CD14-positive monocyte (primary cell): ENCODE data around the gene SART1. TPM values are rescaled to one million over a fixed set of nuclear protein-coding genes. Genes with fewer than 3 reads are reported as not detected.

ENCODE experiments used
- DNase-seq, 3 donors: peaks; one replicate each; pipeline ENCODE4 v3.0.0-alpha.2; 2011 to 2022
- H2AFZ ChIP-seq: 2 replicates; pipeline ENCODE4 v1.6.0; 2012; ENCODE audit warnings: mild to moderate bottlenecking, low read depth, low read length, inconsistent platforms; ENCODE audit not compliant: insufficient read depth, poor library complexity, severe bottlenecking
- H3K27ac ChIP-seq, 2 donors: 1 replicate in 1 of 2; 2 replicates in 1 of 2; pipeline ENCODE4 v1.5.1; 2012 to 2013; ENCODE audit warnings: low read length in 2 of 2, control low read depth in 1 of 2, inconsistent platforms in 1 of 2, low read depth in 1 of 2, mild to moderate bottlenecking in 1 of 2
- H3K27me3 ChIP-seq, 2 donors: one replicate each; pipeline versions ENCODE4 v1.6.0 to v1.6.1; 2011 to 2013; ENCODE audit warnings: low read length in 2 of 2; ENCODE audit not compliant: control insufficient read depth in 2 of 2, insufficient read depth in 2 of 2
- H3K36me3 ChIP-seq, 2 donors: replicated peaks in 1 of 2; 1 replicate in 1 of 2; 2 replicates in 1 of 2; pipeline versions ENCODE4 v1.5.1 to v1.6.1; 2012 to 2013; ENCODE audit warnings: low read length in 2 of 2, control low read depth in 1 of 2, inconsistent platforms in 1 of 2, mild to moderate bottlenecking in 1 of 2; ENCODE audit not compliant: insufficient read depth in 2 of 2, control insufficient read depth in 1 of 2
- H3K4me1 ChIP-seq, 2 donors: 1 replicate in 1 of 2; 2 replicates in 1 of 2; pipeline versions ENCODE4 v1.5.1 to v1.6.1; 2012 to 2013; ENCODE audit warnings: low read length in 2 of 2, control low read depth in 1 of 2, inconsistent platforms in 1 of 2, mild to moderate bottlenecking in 1 of 2, moderate library complexity in 1 of 2; ENCODE audit not compliant: insufficient read depth in 2 of 2, control insufficient read depth in 1 of 2
- H3K4me2 ChIP-seq: replicated peaks from 2 replicates; pipeline ENCODE3; 2012; ENCODE audit warnings: low read length, moderate library complexity, mild to moderate bottlenecking; ENCODE audit not compliant: poor library complexity, severe bottlenecking; ENCODE audit errors: extremely low read depth
- H3K4me3 ChIP-seq, 3 experiments: fragments of 200-600 bp in 1 of 3; sonication (generic) in 1 of 3; replicated peaks in 1 of 3; 1 replicate in 2 of 3; 2 replicates in 1 of 3; pipeline ENCODE4 v1.5.1; 2011 to 2013; ENCODE audit warnings: low read length in 3 of 3, mild to moderate bottlenecking in 3 of 3, control low read depth in 2 of 3, low read depth in 2 of 3, inconsistent platforms in 1 of 3, moderate library complexity in 1 of 3
- H3K79me2 ChIP-seq: 2 replicates; pipeline ENCODE4 v1.6.0; 2012; ENCODE audit warnings: mild to moderate bottlenecking, control low read depth, inconsistent platforms, low read length, moderate library complexity; ENCODE audit not compliant: insufficient read depth
- H3K9ac ChIP-seq: 2 replicates; pipeline ENCODE4 v1.6.0; 2017; ENCODE audit warnings: low read length, mild to moderate bottlenecking; ENCODE audit not compliant: insufficient read depth, poor library complexity, severe bottlenecking
- H3K9me3 ChIP-seq, 2 donors: replicated peaks in 1 of 2; 1 replicate in 1 of 2; 2 replicates in 1 of 2; pipeline versions ENCODE4 v1.5.1 to v1.6.1; 2012 to 2013; ENCODE audit warnings: low read length in 2 of 2, control low read depth in 1 of 2; ENCODE audit not compliant: control insufficient read depth in 1 of 2, insufficient read depth in 1 of 2
- H4K20me1 ChIP-seq: 2 replicates; pipeline ENCODE4 v1.6.0; 2012; ENCODE audit warnings: mild to moderate bottlenecking, low read length, control low read depth, moderate library complexity; ENCODE audit not compliant: insufficient read depth
- H3K27ac Mint-ChIP-seq, 7 donors: one replicate each; pipeline ENCODE4 v1.8.0; 2020; ENCODE audit warnings: mild to moderate bottlenecking in 7 of 7, mixed read lengths in 7 of 7, moderate library complexity in 6 of 7, inconsistent platforms in 2 of 7
- H3K27me3 Mint-ChIP-seq, 3 donors: one replicate each; pipeline ENCODE4 v1.8.0; 2021 to 2022; ENCODE audit warnings: low read depth in 3 of 3, mild to moderate bottlenecking in 3 of 3, mixed read lengths in 3 of 3, moderate library complexity in 3 of 3, inconsistent platforms in 1 of 3
- H3K36me3 Mint-ChIP-seq, 2 donors: one replicate each; pipeline ENCODE4 v1.8.0; 2020; ENCODE audit warnings: mixed read lengths in 2 of 2, inconsistent platforms in 1 of 2, mild to moderate bottlenecking in 1 of 2
- H3K4me1 Mint-ChIP-seq: one replicate; pipeline ENCODE4 v1.8.0; 2020; ENCODE audit warnings: mild to moderate bottlenecking, mixed read lengths
- H3K4me3 Mint-ChIP-seq, 2 donors: one replicate each; pipeline ENCODE4 v1.8.0; 2020; ENCODE audit warnings: mild to moderate bottlenecking in 2 of 2, mixed read lengths in 2 of 2, moderate library complexity in 1 of 2
- H3K9me3 Mint-ChIP-seq, 7 donors: one replicate each; pipeline ENCODE4 v1.8.0; 2020 to 2022; ENCODE audit warnings: mixed read lengths in 7 of 7, mild to moderate bottlenecking in 6 of 7, moderate library complexity in 6 of 7, inconsistent platforms in 2 of 7
- CTCF ChIP-seq: fragments of 200-600 bp; IDR thresholded peaks from one replicate; pipeline ENCODE4 v1.8.0; 2022; ENCODE audit warnings: antibody characterized with exemption, mild to moderate bottlenecking
- WGBS: methylation state at CpG from one replicate; pipeline ENCODE4 v1.1.5; 2013; ENCODE audit warnings: missing lambda C conversion rate; ENCODE audit not compliant: insufficient coverage; 5-methylcytosine and 5-hydroxymethylcytosine counted together
- intact Hi-C, 2 donors: fragments of 100-400 bp; cut with micrococcal nuclease; formaldehyde crosslinking; loops; one replicate each; pipeline versions ENCODE4 v1.15.0 to v1.15.1; 2023
- polyA plus RNA-seq, 3 donors: library from polyadenylated mRNA; depleted of rRNA in 1 of 3; unstranded in 2 of 3; stranded (reverse) in 1 of 3; fragments of 300-500 nt in 2 of 3; fragments of >200 nt in 1 of 3; fragmentation: Illumina TruSeq in 2 of 3; gene quantifications; 1 replicate in 2 of 3; 2 replicates in 1 of 3; pipeline ENCODE4 v1.2.3, GENCODE V29; 2012 to 2021

The SART1 gene
- polyA plus RNA-seq, 3 donors: 8.9 to 52.8 (median 16.1) TPM

- H3K4me2 ChIP-seq: peak overlapping the region; percentile 94
- no peaks in the 10 kb centered on the region for H3K9me3 Mint-ChIP-seq
- H4K20me1 ChIP-seq: peaks cover 2% of the 10 kb centered on the region
- H3K27ac Mint-ChIP-seq: peak overlapping the region in 1 of 7 donors; percentile 61
- TF ChIP-seq CTCF: no peak
- no peak for DNase-seq
- peak overlapping the region; percentile 74 to 93 (median 91) for H3K4me3 ChIP-seq
- WGBS: 64% methylated on average over 11 of the region's 15 CpGs
- H3K36me3 ChIP-seq: peaks cover 12 to 28% of the 10 kb centered on the region in 2 donors
- H3K4me3 Mint-ChIP-seq: peak overlapping the region; percentile 89 to 95
- H2AFZ ChIP-seq: no peak overlapping the region
- peaks cover 0 to 2% (median 0%) of the 10 kb centered on the region in 3 donors for H3K27me3 Mint-ChIP-seq
- H3K27ac ChIP-seq: no peak overlapping the region
- peaks cover 45% of the 10 kb centered on the region for H3K4me1 Mint-ChIP-seq
- intact Hi-C loops: loop anchor here in 1 of 2 donors (5.0 kb wide), 2 partner anchors 33 to 42 kb away; partner anchors contain the start of genes FIBP and SART1
- H3K27me3 ChIP-seq: no peaks in the 10 kb centered on the region
- H3K4me1 ChIP-seq: peaks cover 45 to 53% of the 10 kb centered on the region in 2 donors
- H3K79me2 ChIP-seq: peaks cover 38% of the 10 kb centered on the region
- H3K9me3 ChIP-seq: no peaks in the 10 kb centered on the region
- H3K9ac ChIP-seq: peak overlapping the region; percentile 77
- peaks cover 32 to 36% of the 10 kb centered on the region in 2 donors for H3K36me3 Mint-ChIP-seq
These were observed 41.1 kb upstream of the SART1 start for GRCh38 chr11:65920372-65920802.

- DNase-seq: no peak
- no peak overlapping the region for H2AFZ ChIP-seq
- peaks cover 38% of the 10 kb centered on the region for H3K79me2 ChIP-seq
- peaks cover 12 to 28% of the 10 kb centered on the region in 2 donors for H3K36me3 ChIP-seq
- Mint-ChIP-seq H3K4me3 (peak overlapping the region; percentile 89 to 95), H3K4me1 (peaks cover 38% of the 10 kb centered on the region), H3K27ac (no peak overlapping the region), H3K27me3 (peaks cover 0 to 2% (median 0%) of the 10 kb centered on the region in 3 donors), H3K9me3 (no peaks in the 10 kb centered on the region), H3K36me3 (peaks cover 34 to 36% of the 10 kb centered on the region in 2 donors)
- 91% methylated on average over 6 of the region's 12 CpGs for WGBS
- no peak overlapping the region for H3K27ac ChIP-seq
- TF ChIP-seq CTCF: no peak
- H3K4me3 ChIP-seq: peak overlapping the region in 1 of 3 experiments; percentile 93
- no peaks in the 10 kb centered on the region for H3K27me3 ChIP-seq
- no peaks in the 10 kb centered on the region for H4K20me1 ChIP-seq
- intact Hi-C loops: loop anchor here in 1 of 2 donors (5.0 kb wide), 2 partner anchors 34 to 41 kb away; partner anchors contain the start of genes FIBP and SART1
- H3K9ac ChIP-seq: no peak overlapping the region
- H3K4me2 ChIP-seq: peak overlapping the region; percentile 94
- H3K9me3 ChIP-seq: no peaks in the 10 kb centered on the region
- peaks cover 38 to 46% of the 10 kb centered on the region in 2 donors for H3K4me1 ChIP-seq
These were observed 40.4 kb upstream of the SART1 start for GRCh38 chr11:65921033-65921555.
